Right kidney (tissue), 9 donors: ENCODE results near the gene ZBTB2.

Source experiments
- DNase-seq: peaks from one replicate; pipeline ENCODE4 v3.0.0-alpha.2; 2016
- long read RNA-seq, 8 donors: transcript quantifications; one replicate each; lab custom pipeline, GENCODE V29; 2026

ZBTB2 gene, protein sequence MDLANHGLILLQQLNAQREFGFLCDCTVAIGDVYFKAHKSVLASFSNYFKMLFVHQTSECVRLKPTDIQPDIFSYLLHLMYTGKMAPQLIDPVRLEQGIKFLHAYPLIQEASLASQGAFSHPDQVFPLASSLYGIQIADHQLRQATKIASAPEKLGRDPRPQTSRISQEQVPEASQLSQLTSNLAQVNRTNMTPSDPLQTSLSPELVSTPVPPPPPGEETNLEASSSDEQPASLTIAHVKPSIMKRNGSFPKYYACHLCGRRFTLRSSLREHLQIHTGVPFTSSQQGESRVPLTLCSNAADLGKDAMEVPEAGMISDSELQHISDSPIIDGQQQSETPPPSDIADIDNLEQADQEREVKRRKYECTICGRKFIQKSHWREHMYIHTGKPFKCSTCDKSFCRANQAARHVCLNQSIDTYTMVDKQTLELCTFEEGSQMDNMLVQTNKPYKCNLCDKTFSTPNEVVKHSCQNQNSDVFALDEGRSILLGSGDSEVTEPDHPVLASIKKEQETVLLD
- long read RNA-seq, donor 1, partial matches to known transcripts, result 0 of 1 reads
- long read RNA-seq, donor 1, other reads (novel, unspliced or antisense), result 0 of 1 reads
- long read RNA-seq, donor 2, partial matches to known transcripts, result 0 of 1 reads
- long read RNA-seq, donor 2, other reads (novel, unspliced or antisense), result 0 of 1 reads
- long read RNA-seq, donor 3, partial matches to known transcripts, result 7 of 10 reads
- long read RNA-seq, donor 3, other reads (novel, unspliced or antisense), result 0 of 10 reads
- long read RNA-seq, donor 4, partial matches to known transcripts, result 0 of 3 reads
- long read RNA-seq, donor 4, other reads (novel, unspliced or antisense), result 0 of 3 reads
- long read RNA-seq, donor 5, partial matches to known transcripts, result 0 of 4 reads
- long read RNA-seq, donor 5, other reads (novel, unspliced or antisense), result 0 of 4 reads
- long read RNA-seq, donor 6, partial matches to known transcripts, result 0 of 3 reads
- long read RNA-seq, donor 6, other reads (novel, unspliced or antisense), result 0 of 3 reads
- long read RNA-seq, donor 7, partial matches to known transcripts, result 0 of 4 reads
- long read RNA-seq, donor 7, other reads (novel, unspliced or antisense), result 0 of 4 reads
- long read RNA-seq, donor 8, partial matches to known transcripts, result 0 of 3 reads
- long read RNA-seq, donor 8, other reads (novel, unspliced or antisense), result 0 of 3 reads

- DNase-seq, result peak; percentile 66
Measured at GRCh38 chr6:151391471-151392413, at the start of gene ZBTB2. ZBTB2 (minus strand) TSS chr6:151391559; CDS start chr6:151373637, 17,922 bp downstream.

DNA sequence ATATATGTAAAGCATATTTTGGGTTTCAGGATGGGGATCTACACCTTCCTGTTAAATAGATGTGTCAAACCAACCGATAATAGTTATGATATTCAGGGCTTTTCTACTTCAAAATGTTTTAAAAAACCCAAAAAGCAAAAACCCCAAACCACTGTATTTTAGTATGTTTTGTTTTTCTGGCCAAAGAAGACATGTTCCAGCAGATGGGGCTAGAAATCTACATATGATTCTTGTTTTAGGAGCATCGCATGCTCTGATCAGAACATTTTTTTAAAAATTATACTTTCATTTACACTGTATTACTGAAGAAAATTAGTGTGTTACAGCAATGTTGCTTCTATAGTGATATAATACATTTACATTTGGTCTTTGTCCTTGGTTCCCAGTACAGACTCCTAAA is 49.6 kb upstream of the ZBTB2 start:
- no peak for DNase-seq

DNA sequence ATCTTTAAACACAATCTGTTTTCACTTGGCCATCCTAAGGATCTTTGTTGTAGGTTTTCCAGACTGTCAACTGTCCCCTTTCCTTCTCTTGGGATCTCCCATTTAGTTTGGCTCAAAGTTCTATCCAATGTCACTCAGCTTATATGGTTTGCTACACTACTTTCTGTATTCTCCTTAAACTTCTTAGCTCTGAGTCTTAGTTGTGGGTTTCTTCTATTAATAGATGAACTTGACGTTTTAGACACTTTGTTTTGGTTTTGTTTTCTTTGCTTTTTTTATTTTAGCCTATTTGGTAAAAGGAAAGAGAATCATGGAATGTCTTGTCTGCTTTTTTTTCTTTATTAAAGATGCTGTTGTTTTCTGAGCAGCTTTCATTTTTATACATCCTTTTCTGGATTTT is 49.1 kb upstream of the ZBTB2 start:
- no peak for DNase-seq

DNA sequence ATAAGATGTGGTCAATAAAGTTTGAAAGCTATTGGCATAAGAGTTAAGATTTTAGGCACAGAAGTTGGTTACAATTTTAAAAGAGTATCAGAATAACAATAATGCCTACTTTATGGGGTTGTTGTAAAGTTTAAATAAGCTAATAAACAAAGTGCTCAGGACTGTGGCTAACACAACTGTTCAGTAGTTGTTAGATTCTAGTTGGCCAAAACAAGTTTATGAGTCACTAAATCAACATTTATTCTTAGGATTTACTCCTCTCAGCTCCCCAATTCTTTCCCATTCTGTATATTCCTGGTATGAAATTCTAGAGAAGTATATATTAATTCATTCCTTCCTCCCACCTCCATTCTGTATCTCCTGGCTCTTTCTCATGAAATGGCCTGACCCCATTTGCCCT is 46.0 kb upstream of the ZBTB2 start:
- no peak for DNase-seq

DNA sequence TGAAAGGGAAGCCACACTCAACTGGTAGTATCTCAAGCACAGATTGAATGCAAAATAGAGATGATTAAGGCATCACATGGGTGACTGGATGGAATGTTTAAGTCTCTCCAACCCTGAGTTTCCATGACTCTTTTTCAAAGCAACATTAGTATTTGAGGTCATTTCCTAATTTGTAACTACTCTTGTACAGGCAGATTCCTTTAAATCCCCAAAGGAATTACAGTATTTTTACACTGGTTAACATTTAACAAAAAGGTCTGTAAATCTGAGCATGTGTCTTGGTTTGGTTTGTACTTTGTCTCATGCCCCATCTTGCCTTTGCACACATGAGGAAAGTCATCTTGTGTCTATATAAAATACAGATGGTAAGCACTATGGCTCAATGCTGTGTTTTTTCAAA is 45.4 kb upstream of the ZBTB2 start:
- DNase-seq, result no peak

GRCh38 chr6:151436300-151436699 is 44.9 kb upstream of the ZBTB2 start:
- DNase-seq, result no peak

GRCh38 chr6:151434369-151434768 is 43.0 kb upstream of the ZBTB2 start:
- DNase-seq, result no peak

- no peak for DNase-seq
Measured at GRCh38 chr6:151432651-151433050, 41.3 kb upstream of the ZBTB2 start.

DNA sequence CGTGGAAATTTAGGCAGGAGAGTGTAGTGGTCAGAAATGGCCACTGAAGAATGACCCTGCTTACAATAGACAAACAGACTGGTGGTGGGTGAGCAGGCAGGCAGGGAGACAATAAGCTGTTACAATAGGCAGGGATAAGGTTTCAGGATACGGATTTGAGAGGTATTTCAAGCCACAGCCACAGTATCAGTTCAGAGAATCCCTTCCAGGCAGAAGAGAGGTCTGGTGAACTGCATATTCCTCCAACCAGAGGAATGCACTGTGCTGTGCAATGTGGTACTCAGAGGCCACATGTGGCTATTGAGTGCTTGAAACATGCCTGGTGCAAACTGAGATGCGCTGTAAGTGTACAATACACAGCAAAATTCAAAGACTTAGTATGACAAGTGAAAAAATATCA is 40.0 kb upstream of the ZBTB2 start:
- no peak for DNase-seq

DNA sequence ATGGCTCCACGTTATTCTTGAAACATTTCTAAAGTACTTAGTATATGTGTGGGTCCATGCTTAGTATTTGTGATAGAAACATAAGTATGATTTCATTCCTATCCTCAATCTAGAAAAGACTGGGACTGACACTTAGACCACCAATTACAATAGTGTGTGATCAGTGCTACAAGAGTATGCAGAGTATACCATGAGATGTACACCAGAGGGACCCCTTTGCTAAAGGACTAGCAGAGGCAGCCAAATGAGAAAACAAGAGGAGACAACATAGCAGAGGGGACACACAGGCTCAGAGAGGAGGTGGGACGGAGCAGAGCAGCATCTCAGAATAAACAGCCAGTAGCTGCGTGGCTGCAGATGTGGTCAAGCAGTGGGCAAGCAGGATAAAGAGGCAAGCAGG is 39.5 kb upstream of the ZBTB2 start:
- DNase-seq, result no peak

DNA sequence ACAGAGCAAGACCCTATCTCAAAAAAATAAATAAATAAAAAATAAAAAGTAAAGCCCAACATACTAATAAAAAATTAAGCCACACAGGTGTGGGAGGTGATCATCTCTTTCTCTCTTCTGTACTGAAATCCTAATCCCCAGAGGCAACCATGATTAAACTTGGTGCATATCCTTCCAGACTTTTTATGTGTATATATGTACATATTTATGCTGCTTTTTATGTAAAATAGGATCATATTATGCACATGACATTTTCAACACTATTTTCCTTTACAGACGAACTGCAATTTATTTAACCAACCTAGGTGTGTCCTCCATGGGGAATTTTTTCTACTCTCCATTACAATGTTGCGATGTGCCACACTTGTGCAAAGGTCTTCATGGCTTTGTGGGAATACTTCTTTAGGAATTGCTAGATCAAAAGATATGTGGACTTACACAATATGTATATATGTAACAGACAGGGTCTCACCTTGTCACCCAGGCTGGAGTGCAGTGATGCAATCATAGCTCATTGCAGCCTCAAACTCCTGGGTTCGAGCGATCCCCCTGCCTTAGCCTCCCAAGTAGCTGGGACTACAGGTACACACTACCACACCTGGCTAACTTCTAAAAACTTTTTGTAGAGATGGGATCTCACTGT is 36.9 kb upstream of the ZBTB2 start:
- DNase-seq, result no peak

DNA sequence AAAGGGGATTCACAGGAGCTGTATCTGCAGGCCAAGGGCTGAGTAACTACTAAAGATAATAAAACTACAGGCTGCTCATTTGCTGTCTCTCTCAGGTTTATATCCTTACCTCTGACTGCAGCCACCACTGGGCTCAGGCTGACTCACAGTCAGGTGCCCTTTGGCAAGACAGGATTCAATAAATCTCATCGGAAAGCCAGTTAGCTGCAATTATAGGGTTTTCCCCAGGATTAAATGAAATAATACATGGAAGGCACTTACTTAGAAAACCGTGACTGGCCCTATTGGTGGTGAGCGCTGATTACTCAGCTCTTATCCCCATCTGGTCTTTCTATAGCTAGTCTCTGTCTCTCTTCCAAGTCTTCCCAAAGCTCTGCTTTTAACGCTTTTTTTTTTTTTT is 34.2 kb upstream of the ZBTB2 start:
- DNase-seq, result no peak

- DNase-seq, result no peak
Measured at GRCh38 chr6:151422981-151423380, 31.6 kb upstream of the ZBTB2 start.

DNA sequence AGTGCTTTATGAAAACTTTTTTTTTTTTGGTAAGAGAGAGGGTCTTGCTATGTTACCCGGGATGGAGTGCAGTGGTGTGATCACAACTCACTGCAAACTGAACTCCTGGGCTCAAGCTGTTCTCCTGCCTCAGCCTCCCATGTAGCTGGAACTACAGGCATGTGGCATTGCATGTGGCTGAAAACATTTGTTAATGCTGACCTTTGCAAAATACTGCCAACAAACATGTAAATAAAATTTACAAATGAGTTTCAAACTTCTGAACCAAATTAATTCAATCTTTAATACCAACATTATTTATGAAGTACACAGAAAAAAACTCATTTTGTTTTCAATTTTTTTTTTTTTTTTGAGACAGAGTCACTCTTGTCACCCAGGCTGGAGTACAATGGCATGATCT is 26.1 kb upstream of the ZBTB2 start:
- DNase-seq, result no peak

GRCh38 chr6:151414641-151415260 is 23.4 kb upstream of the ZBTB2 start:
- DNase-seq, result no peak

- no peak for DNase-seq
Measured at GRCh38 chr6:151413372-151414145, 22.2 kb upstream of the ZBTB2 start.

DNA sequence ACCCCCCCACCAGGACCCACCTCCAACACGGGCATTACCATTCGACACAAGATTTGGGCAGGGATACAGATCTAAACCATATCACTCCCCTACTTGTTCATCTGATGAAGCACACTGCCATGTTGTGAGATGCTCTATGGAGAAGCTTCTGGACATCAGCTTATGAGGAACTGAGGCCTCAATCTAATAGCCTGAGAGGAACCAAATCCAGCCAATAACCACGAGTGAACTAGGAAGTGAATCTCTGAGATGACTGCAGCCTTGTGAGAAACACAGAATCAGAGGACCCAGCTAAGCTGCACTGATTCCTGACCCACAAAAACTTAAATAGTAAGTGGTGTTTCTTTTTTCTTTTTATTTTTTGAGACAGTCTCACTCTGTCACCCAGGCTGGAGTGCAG is 21.6 kb upstream of the ZBTB2 start:
- no peak for DNase-seq

GRCh38 chr6:151409679-151410078 is 18.3 kb upstream of the ZBTB2 start:
- DNase-seq, result no peak

DNA sequence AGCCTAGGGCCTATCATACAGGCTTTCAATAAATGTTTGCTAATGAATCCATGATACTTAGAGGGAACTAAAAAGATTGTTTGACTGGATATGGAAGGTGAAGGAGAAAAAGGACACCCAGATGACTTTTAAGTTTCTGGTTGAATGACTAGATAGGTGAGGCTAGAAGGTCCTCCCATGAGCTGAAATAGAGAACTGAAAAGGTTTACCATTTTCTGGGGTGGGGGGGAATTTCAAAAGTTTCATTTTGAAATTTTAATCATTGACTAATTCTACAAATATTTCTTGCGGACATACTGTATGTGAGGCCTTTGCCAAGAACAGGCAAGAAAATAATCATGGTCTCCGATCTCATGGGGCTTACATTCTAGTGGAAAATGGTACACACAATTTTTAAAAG is 17.9 kb upstream of the ZBTB2 start:
- DNase-seq, result no peak

GRCh38 chr6:151408858-151409257 is 17.5 kb upstream of the ZBTB2 start:
- DNase-seq, result no peak
